LNCaP clone FGC (cell line): ENCODE measurements around the gene POLG2.

Source experiments
- DNase-seq: peaks from one replicate; pipeline ENCODE4 v3.0.0-alpha.2; 2011; ENCODE audit warnings: low read depth
- H3K4me3 ChIP-seq: 2 replicates; pipeline ENCODE4 v1.5.1; 2011; ENCODE audit warnings: mild to moderate bottlenecking, low read depth, low read length, control low read depth
- TF ChIP-seq, protein P1 (sequence below): IDR thresholded peaks from 2 replicates; pipeline ENCODE4 v1.5.1; 2012; ENCODE audit warnings: mild to moderate bottlenecking; ENCODE audit not compliant: control insufficient read depth, insufficient read depth; ENCODE audit errors: extremely low read depth

Gene POLG2

DNA sequence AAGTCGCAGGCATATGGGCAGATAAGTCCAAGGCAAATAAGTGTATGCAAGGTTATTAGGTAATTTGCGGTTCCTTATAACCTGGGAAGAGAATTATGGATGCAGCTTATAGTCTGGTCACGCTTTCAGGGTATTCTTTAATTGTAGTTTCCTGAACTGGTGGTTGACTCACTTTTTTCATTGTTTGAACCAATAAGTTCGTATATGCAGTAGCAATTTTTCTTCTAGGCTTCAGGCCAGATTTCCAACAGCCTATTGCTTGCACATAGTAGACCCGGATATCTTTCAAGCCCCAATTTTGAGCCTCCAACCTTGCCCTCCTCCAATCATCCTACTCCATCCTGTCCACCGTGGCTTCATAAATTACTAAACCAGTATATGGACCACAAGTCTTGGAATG lies 22.7 kb upstream of the POLG2 start:
- no peak overlapping the region for H3K4me3 ChIP-seq
- DNase-seq: no peak
- TF ChIP-seq, protein P1, sequence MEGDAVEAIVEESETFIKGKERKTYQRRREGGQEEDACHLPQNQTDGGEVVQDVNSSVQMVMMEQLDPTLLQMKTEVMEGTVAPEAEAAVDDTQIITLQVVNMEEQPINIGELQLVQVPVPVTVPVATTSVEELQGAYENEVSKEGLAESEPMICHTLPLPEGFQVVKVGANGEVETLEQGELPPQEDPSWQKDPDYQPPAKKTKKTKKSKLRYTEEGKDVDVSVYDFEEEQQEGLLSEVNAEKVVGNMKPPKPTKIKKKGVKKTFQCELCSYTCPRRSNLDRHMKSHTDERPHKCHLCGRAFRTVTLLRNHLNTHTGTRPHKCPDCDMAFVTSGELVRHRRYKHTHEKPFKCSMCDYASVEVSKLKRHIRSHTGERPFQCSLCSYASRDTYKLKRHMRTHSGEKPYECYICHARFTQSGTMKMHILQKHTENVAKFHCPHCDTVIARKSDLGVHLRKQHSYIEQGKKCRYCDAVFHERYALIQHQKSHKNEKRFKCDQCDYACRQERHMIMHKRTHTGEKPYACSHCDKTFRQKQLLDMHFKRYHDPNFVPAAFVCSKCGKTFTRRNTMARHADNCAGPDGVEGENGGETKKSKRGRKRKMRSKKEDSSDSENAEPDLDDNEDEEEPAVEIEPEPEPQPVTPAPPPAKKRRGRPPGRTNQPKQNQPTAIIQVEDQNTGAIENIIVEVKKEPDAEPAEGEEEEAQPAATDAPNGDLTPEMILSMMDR: no peak

DNA sequence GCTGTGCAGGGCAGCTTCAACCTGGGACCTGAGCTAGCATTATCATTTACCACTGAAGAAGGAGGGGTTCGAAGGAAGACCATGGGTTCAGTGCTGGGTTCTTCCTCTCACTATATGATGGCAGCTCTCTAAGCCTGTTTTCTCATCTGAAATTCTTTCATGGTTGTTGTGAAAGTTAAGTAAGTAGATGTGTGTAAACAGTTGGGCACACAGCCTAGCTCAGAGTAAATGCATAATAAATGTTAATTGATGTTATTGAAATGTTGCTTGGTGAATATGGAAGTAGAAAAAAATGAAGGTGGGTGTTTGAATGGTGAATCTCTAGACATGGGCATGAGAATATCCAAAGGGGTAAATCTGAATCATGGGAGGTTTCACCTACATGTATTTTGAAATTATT lies 19.0 kb upstream of the POLG2 start:
- no peak for DNase-seq
- H3K4me3 ChIP-seq: no peak overlapping the region
- TF ChIP-seq, protein P1: no peak

GRCh38 chr17:64515419-64515818 lies 18.6 kb upstream of the POLG2 start:
- no peak overlapping the region for H3K4me3 ChIP-seq
- DNase-seq: no peak
- TF ChIP-seq, protein P1: no peak

GRCh38 chr17:64509179-64509578 lies 12.3 kb upstream of the POLG2 start:
- TF ChIP-seq, protein P1: no peak
- no peak overlapping the region for H3K4me3 ChIP-seq
- no peak for DNase-seq

GRCh38 chr17:64508683-64509082 lies 11.8 kb upstream of the POLG2 start:
- TF ChIP-seq, protein P1: no peak
- no peak for DNase-seq
- no peak overlapping the region for H3K4me3 ChIP-seq

DNA sequence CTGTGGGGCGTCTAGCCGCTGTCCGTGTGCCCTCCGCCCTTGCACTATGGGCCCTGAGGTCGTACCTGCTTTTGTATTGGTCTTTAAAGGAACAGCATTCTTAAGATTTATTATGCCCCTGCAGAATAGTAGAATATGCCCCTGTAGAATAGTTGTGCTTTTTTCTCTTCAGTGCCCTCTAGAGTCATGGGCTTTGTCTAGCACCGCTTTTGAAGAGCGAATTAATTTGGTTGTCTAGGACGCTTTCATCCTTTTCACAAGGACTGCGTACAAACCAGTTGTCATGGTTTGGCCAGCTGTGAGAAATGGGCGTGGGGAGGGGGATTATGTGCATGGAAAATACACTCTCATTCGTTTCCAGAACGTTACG lies 10.5 kb upstream of the POLG2 start:
- TF ChIP-seq, protein P1: peak; percentile 61
- peak; percentile 54 for DNase-seq
- H3K4me3 ChIP-seq: peak overlapping the region; percentile 81

DNA sequence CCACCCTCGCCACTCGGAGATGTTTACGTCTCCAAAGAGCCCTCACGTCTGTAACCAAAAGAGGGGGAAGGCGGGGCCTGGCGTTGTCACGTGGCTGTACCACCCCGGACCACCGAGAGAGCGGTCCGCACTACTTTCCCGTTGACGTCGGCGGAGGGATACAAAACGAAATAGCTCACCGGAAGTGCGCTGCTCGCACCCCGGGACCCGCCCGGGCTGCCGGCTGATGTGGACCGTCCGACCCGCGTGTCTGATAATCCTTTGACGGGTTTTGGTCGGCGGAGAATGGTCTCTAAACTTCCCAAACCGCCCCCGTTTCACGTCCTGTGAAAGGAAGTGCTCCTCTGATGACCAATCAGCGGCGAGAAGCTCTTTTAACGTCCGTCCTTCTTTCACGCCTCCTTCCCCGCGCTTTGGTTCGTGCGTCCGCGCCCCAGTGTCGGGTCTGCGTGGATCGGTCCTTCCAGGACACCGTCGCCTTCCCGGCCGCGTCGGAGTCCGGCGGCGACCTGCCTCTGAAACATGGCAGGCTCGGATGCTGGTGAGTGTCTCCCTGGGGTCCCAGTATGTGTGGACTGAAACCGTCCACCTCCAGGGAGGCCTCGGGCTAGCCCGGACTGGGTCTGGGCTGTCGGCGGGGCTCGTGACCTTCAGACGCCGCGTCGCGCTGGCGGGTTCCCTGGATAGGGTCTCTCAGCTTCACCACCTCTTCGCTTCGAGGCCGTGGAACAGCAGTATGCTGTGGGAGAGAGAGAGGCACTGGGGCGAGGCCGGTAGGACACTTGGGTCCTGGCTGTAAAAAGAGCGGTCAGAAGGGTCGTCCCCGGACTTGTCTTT lies 9.9 kb upstream of the POLG2 start, which contains the start of gene CEP95:
CEP95 (plus strand) TSS at position 402 of the 837 bp plus-strand sequence; CDS start at position 523, 121 bp downstream.
- peak; percentile 97 for DNase-seq
- TF ChIP-seq, protein P1: no peak
- H3K4me3 ChIP-seq: peak within 1 kb of the TSS; percentile 81
